ENCODE results near the gene CNGB1.

DNA sequence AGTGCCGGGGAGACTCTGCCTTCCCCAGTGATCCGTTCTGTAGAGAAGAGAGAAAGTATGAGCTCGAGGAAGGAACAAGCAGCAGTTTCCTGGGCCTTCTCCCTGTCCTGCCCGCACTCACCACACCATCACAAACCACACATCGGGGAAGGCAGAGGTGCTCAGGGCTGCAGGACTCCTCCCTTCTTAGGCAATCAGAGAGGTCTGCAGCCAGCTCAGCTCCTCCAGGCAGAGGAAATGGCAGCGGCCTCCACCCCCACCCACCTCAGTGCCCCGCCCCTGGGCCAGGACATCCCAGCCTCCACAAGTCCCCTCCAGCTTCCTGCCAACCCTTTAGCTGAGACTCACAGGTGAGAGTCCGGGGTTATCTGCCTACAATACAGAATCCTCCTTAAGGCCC lies 27.6 kb upstream of the CNGB1 start:
- TF ChIP-seq, protein P1, sequence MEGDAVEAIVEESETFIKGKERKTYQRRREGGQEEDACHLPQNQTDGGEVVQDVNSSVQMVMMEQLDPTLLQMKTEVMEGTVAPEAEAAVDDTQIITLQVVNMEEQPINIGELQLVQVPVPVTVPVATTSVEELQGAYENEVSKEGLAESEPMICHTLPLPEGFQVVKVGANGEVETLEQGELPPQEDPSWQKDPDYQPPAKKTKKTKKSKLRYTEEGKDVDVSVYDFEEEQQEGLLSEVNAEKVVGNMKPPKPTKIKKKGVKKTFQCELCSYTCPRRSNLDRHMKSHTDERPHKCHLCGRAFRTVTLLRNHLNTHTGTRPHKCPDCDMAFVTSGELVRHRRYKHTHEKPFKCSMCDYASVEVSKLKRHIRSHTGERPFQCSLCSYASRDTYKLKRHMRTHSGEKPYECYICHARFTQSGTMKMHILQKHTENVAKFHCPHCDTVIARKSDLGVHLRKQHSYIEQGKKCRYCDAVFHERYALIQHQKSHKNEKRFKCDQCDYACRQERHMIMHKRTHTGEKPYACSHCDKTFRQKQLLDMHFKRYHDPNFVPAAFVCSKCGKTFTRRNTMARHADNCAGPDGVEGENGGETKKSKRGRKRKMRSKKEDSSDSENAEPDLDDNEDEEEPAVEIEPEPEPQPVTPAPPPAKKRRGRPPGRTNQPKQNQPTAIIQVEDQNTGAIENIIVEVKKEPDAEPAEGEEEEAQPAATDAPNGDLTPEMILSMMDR (IDR thresholded peaks at IDR 0.05) = no peak
- no peak for TF ChIP-seq EZH2 (IDR thresholded peaks at IDR 0.05)
